Measurements from ENCODE around the gene NT5DC4.

GRCh38 chr2:112708968-112709367 is 11.9 kb upstream of the NT5DC4 start:
- TF ChIP-seq CTCF (IDR thresholded peaks at IDR 0.05; ENCODE audit: insufficient read depth, low read length) (no peak), POLR2AphosphoS5 (IDR thresholded peaks at IDR 0.05; ENCODE audit: low read depth) (no peak), REST (IDR thresholded peaks at IDR 0.05; ENCODE audit: insufficient replicate concordance, low read depth) (no peak), SPI1 (IDR thresholded peaks at IDR 0.05; ENCODE audit: borderline replicate concordance, low read depth) (no peak), GABPA (IDR thresholded peaks at IDR 0.05; ENCODE audit: low read depth) (no peak)

Data from HL-60 (cell line).